HCT116 (cell line): ENCODE measurements around the gene SLC3A2. TPM values are rescaled to one million over a fixed set of nuclear protein-coding genes. Genes with fewer than 3 reads are reported as not detected.
A peak's percentile ranks its signal among the peaks of the same experiment; 100 is the strongest.

Experiments used
- ATAC-seq: fragments of 200-7000 bp; cut with Tn5 transposase; 2 replicates; pipeline ENCODE4 v1.9.1; 2020; ENCODE audit warnings: mild to moderate bottlenecking, moderate library complexity
- BruUV-seq: library from RNA; stranded (reverse); fragments of 400-500 nt; replicated peaks from 2 replicates; lab custom pipeline; 2021; lab: Mats Ljungman, UMichigan
- CTCF ChIA-PET: fragments of 300-600 bp; sonication (Branson Sonifier 250); formaldehyde crosslinking; loops from one replicate; lab custom pipeline; 2021; ENCODE audit warnings: antibody characterized with exemption; lab: Charles Lee
- POLR2A ChIA-PET: fragments of 300-600, 350-600 bp; sonication (Branson Sonifier 250); formaldehyde crosslinking; loops from one replicate; lab custom pipeline; 2021; ENCODE audit warnings: antibody characterized with exemption; lab: Charles Lee
- RAD21 ChIA-PET, 2 experiments: fragments of 300-600 bp; sonication (Branson Sonifier 250); formaldehyde crosslinking; loops; one replicate each; lab custom pipeline; 2023; ENCODE audit warnings: low total read pairs in 2 of 2; ENCODE audit not compliant: uncharacterized antibody in 2 of 2, unreplicated experiment in 2 of 2, low non-redundant PET in 1 of 2; lab: Charles Lee
- DNase-seq: peaks from one replicate; pipeline ENCODE4 v3.0.0-alpha.2; 2010; ENCODE audit warnings: low read depth, low spot score
- H2AFZ ChIP-seq: fragments of 200-600 bp; shearing (Covaris generic), sonication (generic); 2 replicates; pipeline ENCODE4 v1.6.1; 2017; ENCODE audit warnings: low read depth, mixed run types, mixed read lengths, antibody characterized with exemption, low read length; ENCODE audit not compliant: poor library complexity, severe bottlenecking
- H3K27ac ChIP-seq: 2 replicates; pipeline ENCODE4 v1.5.1; 2012; ENCODE audit warnings: low read depth, low read length
- H3K27me3 ChIP-seq: fragments of 200-600 bp; sonication (generic); 2 replicates; pipeline ENCODE4 v1.6.1; 2016; ENCODE audit warnings: mixed run types, low read length, mixed read lengths; ENCODE audit not compliant: insufficient read depth
- H3K36me3 ChIP-seq, 2 experiments: fragments of 200-500 bp in 1 of 2; fragments of 200-600 bp in 1 of 2; sonication (Bioruptor generic) in 1 of 2; sonication (generic) in 1 of 2; 2 replicates each; pipeline versions ENCODE4 v1.5.1 to v1.6.1; 2014 to 2016; ENCODE audit warnings: low read length in 2 of 2, inconsistent platforms in 1 of 2, mixed read lengths in 1 of 2, mixed run types in 1 of 2; ENCODE audit not compliant: insufficient read depth in 2 of 2, control insufficient read depth in 1 of 2
- H3K4me1 ChIP-seq, 2 experiments: fragments of 200-600 bp in 1 of 2; sonication (generic) in 1 of 2; 2 replicates each; pipeline versions ENCODE4 v1.5.1 to v1.6.1; 2012 to 2017; ENCODE audit warnings: low read length in 2 of 2, inconsistent platforms in 1 of 2, mild to moderate bottlenecking in 1 of 2, mixed read lengths in 1 of 2, mixed run types in 1 of 2, moderate library complexity in 1 of 2; ENCODE audit not compliant: insufficient read depth in 2 of 2, control insufficient read depth in 1 of 2
- H3K4me2 ChIP-seq: fragments of 200-600 bp; sonication (generic); 2 replicates; pipeline ENCODE4 v1.6.1; 2017; ENCODE audit warnings: mixed run types, low read length, mixed read lengths
- H3K4me3 ChIP-seq, 2 experiments: fragments of 200-600 bp in 1 of 2; sonication (generic) in 1 of 2; replicated peaks in 1 of 2; 2 replicates each; pipeline ENCODE4 v1.5.1; 2011 to 2016; ENCODE audit warnings: low read length in 2 of 2, control low read depth in 1 of 2, low read depth in 1 of 2, mild to moderate bottlenecking in 1 of 2, mixed read lengths in 1 of 2, mixed run types in 1 of 2
- H3K79me2 ChIP-seq: fragments of 200-600 bp; sonication (generic); 2 replicates; pipeline ENCODE4 v1.6.1; 2017; ENCODE audit warnings: mild to moderate bottlenecking, mixed run types, low read length, moderate library complexity, mixed read lengths; ENCODE audit not compliant: insufficient read depth
- H3K9ac ChIP-seq: fragments of 200-600 bp; sonication (generic); 2 replicates; pipeline ENCODE4 v1.6.1; 2016; ENCODE audit warnings: low read length, mixed read lengths
- H3K9me2 ChIP-seq: fragments of 200-600 bp; sonication (generic), shearing (Covaris generic); 2 replicates; pipeline ENCODE4 v1.6.1; 2017; ENCODE audit warnings: mixed run types, mild to moderate bottlenecking, moderate library complexity; ENCODE audit not compliant: insufficient read depth
- H3K9me3 ChIP-seq, 2 experiments: fragments of 200-500 bp in 1 of 2; fragments of 200-600 bp in 1 of 2; sonication (Bioruptor generic) in 1 of 2; sonication (generic) in 1 of 2; 2 replicates each; pipeline ENCODE4 v1.6.1; 2014 to 2017; ENCODE audit warnings: low read length in 2 of 2, mixed read lengths in 2 of 2, inconsistent platforms in 1 of 2, low read depth in 1 of 2, mild to moderate bottlenecking in 1 of 2, mixed run types in 1 of 2, moderate library complexity in 1 of 2; ENCODE audit not compliant: control insufficient read depth in 1 of 2, insufficient read depth in 1 of 2
- H4K20me1 ChIP-seq: fragments of 200-600 bp; sonication (generic), shearing (Covaris generic); 2 replicates; pipeline ENCODE4 v1.6.1; 2017; ENCODE audit warnings: mixed run types, mild to moderate bottlenecking, moderate library complexity; ENCODE audit not compliant: insufficient read depth
- CTCF ChIP-seq, 3 experiments: fragments of 200-600 bp in 1 of 3; sonication (generic) in 1 of 3; IDR thresholded peaks in 2 of 3; conservative IDR thresholded peaks in 1 of 3; 2 replicates each; pipeline ENCODE4 v1.5.1; 2012 to 2017; ENCODE audit warnings: low read depth in 2 of 3, low read length in 2 of 3, antibody characterized with exemption in 1 of 3, borderline replicate concordance in 1 of 3, control low read depth in 1 of 3, mild to moderate bottlenecking in 1 of 3, mixed read lengths in 1 of 3, mixed run types in 1 of 3, moderate library complexity in 1 of 3; ENCODE audit not compliant: insufficient read depth in 1 of 3
- RAD21 ChIP-seq: IDR thresholded peaks from 2 replicates; pipeline ENCODE4 v1.6.1; 2012; ENCODE audit warnings: low read depth, mild to moderate bottlenecking
- intact Hi-C: fragments of 100-400 bp; cut with micrococcal nuclease; formaldehyde crosslinking; loops from 2 replicates; pipeline ENCODE4 v1.10.0; 2022
- total RNA-seq: library from RNA; stranded (reverse); gene quantifications from one replicate; pipeline ENCODE4 v1.2.1, GENCODE V29; 2021; ENCODE audit not compliant: unreplicated experiment

Gene SLC3A2
- total RNA-seq, 1 experiment from 2014 or later = 418 TPM

GRCh38 chr11:62908468-62909072, 27.9 kb downstream of the SLC3A2 start:
- TF ChIP-seq CTCF (IDR thresholded peaks at IDR 0.05 in 2 of 3, conservative IDR thresholded peaks at IDR 0.05 in 1 of 3; ENCODE audit: borderline replicate concordance in 1 of 3, insufficient read depth in 1 of 3, low read depth in 2 of 3, low read length in 2 of 3) = no peak
- TF ChIP-seq RAD21 = no peak
- TF ChIP-seq, all 23 proteins: peak for 0
- DNase-seq = no peak
- Histone ChIP-seq H3K36me3 (no peaks in the 10 kb centered on the region), H3K4me1 (peaks cover 9 to 18% of the 10 kb centered on the region in 2 experiments; a peak in 3 of 4 replicates), H3K27ac (no peak overlapping the region; the same call in 1 of the 2 replicates), H3K27me3 (no peaks in the 10 kb centered on the region), H2AFZ (no peak overlapping the region), H3K4me3 (no peak overlapping the region), H3K9me2 (no peaks in the 10 kb centered on the region), H3K4me2 (peak overlapping the region; percentile 30), H3K9ac (no peak overlapping the region), H3K79me2 (no peaks in the 10 kb centered on the region), H3K9me3 (no peaks in the 10 kb centered on the region), H4K20me1 (no peaks in the 10 kb centered on the region)
- ATAC-seq = no peak
- intact Hi-C loops = loop anchor here (1.0 kb wide), 2 partner anchors 67 to 304 kb away; no protein-coding TSS in a partner anchor
- CTCF ChIA-PET = interaction anchor here (0.6 to 12.2 kb wide), 14 partner anchors 11 to 305 kb away, joined by 3 to 285 read pairs (median 3); partner anchors contain the start of gene CHRM1
- POLR2A ChIA-PET = no interaction called here
- RAD21 ChIA-PET = interaction anchor here (0.5 to 0.9 kb wide), 4 partner anchors 67 to 481 kb away, joined by 3 to 8 read pairs (median 4); no protein-coding TSS in a partner anchor
- no TSS peak for BruUV-seq
